Germinal center (tissue), 1 donor: Measurements from ENCODE around the gene ATN1.
A peak's percentile ranks its signal among the peaks of the same experiment; 100 is the strongest.
"Not testable (repeated sequence)": the region's sequence is repeated elsewhere in the genome, so short reads cannot be mapped to it uniquely, and the experiment has no call there.

Experiments
- DNase-seq: peaks from one replicate; pipeline ENCODE4 v3.0.0; 2012; ENCODE audit warnings: mixed read lengths, low spot score

The ATN1 gene, protein sequence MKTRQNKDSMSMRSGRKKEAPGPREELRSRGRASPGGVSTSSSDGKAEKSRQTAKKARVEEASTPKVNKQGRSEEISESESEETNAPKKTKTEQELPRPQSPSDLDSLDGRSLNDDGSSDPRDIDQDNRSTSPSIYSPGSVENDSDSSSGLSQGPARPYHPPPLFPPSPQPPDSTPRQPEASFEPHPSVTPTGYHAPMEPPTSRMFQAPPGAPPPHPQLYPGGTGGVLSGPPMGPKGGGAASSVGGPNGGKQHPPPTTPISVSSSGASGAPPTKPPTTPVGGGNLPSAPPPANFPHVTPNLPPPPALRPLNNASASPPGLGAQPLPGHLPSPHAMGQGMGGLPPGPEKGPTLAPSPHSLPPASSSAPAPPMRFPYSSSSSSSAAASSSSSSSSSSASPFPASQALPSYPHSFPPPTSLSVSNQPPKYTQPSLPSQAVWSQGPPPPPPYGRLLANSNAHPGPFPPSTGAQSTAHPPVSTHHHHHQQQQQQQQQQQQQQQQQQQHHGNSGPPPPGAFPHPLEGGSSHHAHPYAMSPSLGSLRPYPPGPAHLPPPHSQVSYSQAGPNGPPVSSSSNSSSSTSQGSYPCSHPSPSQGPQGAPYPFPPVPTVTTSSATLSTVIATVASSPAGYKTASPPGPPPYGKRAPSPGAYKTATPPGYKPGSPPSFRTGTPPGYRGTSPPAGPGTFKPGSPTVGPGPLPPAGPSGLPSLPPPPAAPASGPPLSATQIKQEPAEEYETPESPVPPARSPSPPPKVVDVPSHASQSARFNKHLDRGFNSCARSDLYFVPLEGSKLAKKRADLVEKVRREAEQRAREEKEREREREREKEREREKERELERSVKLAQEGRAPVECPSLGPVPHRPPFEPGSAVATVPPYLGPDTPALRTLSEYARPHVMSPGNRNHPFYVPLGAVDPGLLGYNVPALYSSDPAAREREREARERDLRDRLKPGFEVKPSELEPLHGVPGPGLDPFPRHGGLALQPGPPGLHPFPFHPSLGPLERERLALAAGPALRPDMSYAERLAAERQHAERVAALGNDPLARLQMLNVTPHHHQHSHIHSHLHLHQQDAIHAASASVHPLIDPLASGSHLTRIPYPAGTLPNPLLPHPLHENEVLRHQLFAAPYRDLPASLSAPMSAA (N-terminal part only)

DNA sequence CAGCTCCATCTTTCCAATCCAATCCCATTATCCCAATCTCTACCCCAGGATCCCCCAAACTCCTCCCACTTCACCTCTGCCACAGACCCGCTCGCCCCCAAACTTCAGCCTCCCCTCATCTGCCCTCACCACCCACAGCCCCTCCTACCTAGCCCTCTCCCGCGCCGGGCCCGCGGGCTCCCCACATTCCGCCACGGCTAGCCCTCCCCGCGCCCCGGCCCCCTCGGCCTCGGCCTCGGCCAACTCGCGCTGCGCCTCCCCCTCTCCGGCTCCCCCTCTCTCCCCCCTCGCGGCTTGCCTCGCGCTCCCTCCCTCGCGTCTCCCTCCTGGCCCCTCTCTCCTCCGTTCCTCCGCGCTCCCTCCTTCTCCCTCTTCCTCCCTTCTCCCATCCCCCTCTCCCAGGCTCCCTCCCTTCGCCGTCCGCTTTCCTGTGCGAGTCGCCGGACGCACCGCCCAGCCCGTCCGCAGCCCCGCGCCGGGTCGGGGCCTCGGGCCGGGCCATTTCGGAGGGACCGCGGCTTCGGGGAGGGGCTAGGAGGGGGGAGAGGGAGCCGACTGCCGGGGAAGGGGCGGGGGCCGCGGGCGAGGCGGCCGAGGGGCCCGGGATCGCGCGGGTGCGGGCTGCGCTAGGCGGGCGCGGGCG is at the start of gene ATN1:
TSS of gene ATN1 (plus strand) at position 581 of the 643 bp plus-strand sequence. CDS start 6,043 bp downstream, outside the sequence.
- DNase-seq: no peak

DNA sequence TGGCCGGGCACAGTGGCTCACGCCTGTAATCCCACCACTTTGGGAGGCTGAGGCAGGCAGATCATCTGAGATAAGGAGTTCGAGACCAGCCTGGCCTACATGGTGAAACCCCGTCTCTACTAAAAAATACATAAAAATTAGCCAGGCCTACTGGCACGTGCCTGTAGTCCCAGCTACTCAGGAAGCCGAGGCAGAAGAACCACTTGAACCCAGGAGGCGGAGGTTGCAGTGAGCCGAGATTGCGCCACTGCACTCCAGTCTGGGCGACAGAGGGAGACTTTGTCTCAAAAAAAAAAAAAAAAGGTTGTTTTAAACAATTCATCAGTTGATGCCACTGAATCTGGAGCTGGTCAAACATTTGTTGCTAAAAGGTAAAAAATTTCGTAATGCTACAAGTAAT is 47.9 kb upstream of the ATN1 start:
- not testable (repeated sequence) for DNase-seq

DNA sequence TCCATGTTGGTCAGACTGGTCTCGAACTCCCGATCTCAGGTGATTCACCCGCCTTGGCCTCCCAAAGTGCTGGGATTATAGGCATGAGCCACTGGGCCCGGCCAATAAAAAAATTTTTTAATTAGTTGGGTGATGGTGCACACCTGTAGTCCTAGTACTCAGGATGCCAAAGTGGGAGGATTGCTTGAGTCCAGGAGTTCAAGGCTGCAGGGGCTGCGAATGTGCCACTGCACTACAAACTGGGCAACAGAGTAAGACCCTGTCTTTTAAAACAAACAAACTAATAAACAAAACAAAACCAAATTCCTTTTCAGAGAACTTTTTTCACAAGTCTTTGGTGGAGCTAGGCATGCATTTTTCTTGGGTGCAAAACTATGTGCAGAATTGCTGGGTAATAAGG is 44.5 kb upstream of the ATN1 start:
- no peak for DNase-seq

DNA sequence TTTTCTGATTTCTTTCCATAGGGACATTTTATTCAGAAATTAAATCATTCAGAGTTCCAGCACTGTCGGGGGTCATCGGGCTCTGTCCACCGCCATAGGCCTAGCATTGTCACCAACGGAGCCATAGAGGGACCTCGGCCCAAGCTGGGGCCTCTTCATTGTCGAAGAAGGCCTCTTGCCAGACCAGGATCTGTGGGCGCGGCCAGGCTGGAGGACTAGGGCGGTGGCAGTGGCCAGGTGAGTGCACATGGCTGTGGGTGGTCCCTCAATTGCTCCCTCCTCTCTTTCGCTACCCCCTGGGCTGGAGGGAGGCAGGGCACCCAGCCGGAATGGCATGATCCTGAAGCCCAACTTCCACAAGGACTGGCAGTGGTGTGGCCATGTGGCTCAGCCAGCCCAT is 44.1 kb upstream of the ATN1 start:
- no peak for DNase-seq

DNA sequence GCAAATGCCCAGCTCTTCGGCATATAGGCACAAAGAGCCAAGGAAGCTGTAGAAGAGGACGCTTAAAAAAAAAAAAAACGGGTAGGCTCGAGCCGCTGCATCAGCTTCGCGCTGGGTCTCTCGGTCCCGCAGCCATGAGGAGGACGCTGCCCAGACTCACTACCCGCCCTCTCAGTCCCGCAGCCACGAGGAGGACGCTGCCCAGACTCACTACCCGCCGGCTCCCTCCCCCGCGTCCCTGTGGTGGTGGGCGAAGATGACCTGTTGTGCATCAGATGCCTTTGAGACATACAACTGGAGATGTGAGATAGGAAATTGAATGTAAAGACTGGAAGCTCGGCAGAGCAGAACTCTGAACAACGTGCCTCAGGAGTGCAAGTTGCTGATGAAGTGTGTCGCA is 43.2 kb upstream of the ATN1 start:
- no peak for DNase-seq

DNA sequence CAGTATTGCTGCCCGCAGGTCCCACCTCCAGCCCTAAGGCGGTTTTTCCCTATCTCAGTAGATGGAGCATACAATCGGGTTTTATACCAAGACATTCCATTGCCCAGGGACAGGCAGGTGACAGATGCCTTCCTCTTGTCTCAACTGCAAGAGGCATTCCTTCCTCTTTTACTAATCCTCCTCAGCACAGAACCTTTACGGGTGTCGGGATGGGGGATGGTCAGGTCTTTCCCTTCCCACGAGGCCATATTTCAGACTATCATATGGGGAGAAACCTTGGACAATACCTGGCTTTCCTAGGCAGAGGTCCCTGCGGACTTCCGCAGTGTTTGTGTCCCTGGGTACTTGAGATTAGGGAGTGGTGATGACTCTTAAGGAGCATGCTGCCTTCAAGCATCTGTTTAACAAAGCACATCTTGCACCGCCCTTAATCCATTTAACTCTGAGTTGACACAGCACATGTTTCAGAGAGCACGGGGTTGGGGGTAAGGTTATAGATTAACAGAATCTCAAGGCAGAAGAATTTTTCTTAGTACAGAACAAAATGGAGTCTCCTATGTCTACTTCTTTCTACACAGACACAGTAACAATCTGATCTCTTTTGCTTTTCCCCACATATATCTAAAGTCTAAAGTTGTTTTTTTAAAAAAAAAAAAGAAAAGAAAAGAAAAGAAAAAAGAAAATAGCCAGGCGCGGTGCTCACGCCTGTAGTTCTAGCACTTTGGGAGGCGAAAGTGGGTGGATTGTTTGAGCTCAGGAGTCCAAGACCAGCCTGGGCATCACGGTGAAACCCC is 41.4 kb upstream of the ATN1 start:
- not testable (repeated sequence) for DNase-seq

DNA sequence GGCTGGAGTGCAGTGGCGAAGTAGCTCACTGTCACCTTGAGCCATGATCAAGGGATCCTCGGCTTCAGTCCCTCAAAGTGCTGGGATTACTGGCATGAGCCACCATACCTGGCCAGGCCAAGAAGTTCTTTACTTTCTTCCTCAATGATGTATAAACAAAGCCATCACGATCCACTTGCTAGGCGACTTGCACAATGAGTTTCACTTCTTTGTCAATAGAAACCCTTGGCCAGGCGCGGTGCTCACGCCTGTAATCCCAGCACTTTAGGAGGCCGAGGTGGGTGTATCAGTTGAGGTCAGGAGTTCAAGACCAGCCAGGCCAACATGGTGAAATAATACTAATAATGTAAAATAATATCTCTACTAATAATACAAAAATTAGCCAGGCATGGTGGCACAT is 40.3 kb upstream of the ATN1 start:
- no peak for DNase-seq

DNA sequence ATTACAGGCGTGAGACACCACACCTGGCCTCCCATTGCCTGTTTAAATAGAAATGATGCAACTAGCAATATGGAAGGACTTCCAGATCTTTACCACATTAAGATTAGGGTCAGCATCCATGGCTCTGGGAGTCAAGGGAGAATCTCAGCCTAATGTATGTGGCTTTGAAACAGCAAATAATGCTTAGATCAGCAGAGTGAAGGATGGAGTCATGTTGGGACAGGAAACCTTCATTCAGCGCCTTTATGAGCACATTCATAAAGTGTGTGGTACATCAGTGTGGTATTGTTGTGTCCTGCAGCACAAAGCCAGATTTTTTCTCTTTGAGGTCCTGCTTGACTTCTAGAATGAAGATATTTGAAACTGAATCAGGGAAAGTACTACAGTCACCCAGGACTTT is 39.4 kb upstream of the ATN1 start:
- DNase-seq: no peak

DNA sequence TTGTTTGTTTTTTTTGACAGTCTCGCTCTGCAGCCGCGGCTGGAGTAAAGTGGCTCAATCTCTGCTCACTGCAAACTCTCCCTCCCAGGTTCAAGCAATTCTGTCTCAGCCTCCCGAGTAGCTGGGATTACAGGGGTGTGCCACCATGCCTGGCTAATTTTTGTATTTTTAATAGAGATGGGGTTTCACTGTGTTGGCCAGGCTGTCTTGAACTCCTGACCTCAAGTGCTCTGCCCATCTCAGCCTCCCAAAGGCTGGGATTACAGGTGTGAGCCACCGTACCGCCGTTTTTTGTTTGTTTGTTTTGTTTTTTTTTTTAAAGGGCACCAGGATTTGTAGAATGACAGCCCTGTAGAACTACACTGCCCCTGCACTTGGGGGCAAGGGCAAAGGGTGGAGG is 39.0 kb upstream of the ATN1 start:
- DNase-seq: not testable (repeated sequence)

DNA sequence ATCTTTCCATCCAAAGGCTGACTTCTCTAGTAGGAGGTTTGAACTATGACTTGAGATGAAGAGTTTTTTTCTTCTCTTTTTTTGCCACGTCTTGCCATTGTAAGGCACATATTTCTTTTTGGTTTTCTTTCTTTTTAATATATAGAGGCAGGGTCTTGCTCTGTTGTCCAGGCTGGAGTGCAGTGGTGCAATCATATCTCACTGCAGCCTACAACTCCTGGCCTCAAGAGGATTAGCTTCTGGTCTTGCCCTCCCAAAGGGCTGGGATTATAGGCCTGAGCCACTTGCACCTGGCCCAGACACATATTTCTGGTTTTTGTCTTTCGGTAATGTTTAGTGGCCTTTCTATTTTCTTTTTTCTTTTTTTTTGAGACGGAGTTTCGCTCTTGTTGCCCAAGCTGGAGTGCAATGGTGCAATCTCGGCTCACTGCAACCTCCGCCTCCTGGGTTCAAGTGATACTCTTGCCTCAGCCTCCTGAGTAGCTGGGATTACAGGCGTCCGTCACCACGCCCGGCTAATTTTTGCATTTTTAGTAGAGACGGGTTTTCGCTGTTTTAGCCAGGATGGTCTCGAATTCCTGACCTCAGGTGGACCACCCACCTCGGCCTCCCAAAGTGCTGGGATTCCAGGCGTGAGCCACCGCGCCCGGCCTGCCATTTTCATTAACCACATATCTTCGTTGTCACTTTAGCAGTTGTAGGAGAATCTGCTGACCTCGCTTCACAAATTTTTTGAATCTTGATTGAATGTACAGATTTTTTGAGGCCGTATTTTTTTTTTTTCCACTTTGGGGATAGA is 37.8 kb upstream of the ATN1 start:
- not testable (repeated sequence) for DNase-seq

DNA sequence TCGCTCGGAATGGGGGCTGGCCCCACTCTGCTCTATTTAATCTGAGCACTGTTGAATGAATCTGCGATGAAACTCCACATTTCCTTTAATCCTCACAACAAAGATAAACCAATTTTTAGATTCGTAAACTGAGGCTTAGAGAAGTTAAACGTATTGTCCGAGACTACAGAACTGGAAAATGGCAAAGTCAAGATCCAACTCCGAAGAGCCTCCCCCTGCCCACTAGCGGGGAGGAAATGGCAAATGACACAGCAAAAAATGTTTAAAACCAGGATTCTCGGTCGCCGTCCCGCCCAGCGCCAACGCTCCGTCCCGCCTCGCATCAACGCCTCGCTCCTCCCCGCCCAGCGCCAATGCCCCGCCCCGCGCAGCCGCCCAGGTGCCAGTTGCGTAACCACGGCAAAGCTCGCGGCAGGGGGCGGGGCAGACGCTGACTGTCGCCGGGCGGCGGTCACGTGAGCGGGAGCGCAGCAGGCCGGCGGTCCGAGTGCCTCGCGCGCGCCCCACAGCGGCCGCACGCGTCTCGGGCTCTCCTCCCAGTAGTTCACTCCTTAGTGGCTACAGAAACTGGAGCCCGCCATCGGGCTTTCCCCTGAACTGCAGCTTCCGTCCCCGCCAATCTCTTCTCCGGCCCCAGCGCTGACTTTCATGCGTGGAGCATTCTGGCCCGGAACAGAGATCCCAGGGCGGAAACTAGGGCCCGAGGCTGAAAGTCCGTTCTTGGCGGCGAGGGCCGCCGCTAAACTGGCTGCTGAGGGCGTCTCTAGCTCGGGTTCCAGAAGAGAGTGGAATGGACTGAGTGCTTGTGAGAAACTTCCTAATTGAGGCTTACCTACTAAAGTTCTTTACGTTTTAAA is 36.7 kb upstream of the ATN1 start:
- peak; percentile 96 for DNase-seq

DNA sequence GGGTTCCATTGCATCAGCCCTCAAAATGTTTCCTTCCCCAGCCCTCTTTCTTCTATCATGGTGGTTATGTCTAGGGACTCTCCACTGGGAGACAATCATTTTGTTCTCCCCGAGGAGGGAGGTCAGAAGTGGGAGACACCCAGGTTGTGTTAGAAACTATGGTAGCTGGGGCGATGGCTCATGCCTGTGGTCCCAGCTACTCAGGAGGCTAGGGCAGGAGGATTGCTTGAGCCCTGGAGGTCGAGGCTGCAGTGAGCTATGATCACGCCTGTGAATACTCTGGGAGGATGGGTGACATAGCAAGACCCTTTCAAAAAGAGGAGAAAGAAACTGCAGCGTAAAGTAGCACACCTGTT is 36.1 kb upstream of the ATN1 start:
- DNase-seq: no peak

DNA sequence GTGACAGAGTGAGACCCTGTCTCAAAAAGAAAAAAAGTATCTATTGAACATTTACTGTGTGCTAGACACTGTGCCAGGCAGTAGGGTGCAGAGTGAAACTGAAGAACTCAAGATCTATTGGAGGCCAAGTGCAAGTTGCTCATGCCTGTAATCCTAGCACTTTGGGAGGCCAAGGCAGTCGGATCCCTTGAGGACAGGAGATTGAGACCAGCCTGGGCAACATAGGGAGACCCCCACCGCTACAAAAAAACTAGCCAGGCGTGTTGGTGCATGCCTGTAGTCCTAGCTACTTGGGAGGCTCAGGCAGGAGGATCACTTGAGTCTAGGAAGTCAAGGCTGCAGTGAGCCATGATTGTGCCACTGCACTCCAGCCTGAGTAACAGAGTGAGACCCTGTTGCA is 35.1 kb upstream of the ATN1 start:
- DNase-seq: not testable (repeated sequence)

DNA sequence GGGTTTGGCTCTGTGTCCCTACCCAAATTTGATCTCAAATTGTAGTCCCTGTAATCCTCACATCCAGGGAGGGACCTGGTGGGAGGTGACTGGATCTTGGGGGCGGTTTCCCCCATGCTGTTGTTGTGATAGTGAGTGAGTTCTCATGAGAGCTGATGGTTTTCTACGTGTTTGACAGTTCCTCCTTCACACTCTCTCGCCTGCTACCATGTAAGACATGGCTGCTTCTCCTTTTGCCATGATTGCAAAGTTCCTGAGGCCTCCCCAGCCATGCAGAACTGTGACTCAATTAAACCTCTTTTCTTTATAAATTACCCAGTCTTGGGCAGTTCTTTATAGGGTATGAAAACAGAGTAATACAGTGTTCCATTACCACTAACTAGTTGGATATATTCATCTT is 33.4 kb upstream of the ATN1 start:
- no peak for DNase-seq

DNA sequence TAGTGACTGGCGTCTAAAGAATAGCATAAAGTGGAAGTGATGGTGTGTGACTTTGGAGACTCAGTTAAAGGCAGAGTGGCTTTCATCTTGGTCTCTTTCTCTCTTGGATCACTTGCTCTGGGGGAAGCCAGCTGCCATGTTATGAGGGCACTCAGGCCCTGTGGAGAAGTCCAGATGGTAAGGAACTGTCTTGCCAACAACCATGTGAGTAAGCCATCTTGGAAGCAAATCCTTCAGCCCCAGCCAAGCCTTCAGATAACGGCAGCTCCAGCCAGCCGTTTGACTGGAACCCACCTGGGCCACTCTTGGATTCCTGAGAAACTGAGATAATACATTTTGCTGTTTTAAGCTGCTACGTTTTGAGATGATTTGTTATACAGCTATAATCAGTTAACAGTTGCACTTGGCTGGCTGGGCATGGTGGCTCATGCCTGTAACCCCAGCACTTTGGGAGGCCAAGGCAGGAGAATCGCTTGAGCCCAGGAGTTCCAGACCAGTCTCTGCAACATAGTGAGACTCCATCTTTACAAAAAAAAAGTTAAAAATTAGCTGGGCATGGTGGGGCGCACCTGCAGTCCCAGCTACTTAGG is 30.8 kb upstream of the ATN1 start:
- DNase-seq: no peak

DNA sequence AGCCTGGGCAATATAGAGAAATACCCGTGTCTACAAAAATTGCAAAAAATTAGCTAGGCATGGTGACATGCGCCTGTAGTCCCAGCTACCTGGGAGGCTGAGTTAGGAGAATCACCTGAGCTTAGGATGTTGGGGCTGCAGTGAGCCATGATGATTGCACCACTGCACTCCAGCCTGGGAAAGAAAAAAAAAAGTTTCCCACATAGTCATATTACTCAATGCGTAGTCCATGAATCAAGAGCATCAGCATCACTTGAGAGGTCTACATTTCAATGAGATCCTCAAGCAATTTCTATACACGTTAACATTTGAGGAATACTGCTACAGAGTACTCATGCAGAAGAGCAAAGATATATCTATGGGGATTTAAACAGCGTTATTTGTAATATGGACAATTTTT is 28.3 kb upstream of the ATN1 start:
- DNase-seq: no peak

DNA sequence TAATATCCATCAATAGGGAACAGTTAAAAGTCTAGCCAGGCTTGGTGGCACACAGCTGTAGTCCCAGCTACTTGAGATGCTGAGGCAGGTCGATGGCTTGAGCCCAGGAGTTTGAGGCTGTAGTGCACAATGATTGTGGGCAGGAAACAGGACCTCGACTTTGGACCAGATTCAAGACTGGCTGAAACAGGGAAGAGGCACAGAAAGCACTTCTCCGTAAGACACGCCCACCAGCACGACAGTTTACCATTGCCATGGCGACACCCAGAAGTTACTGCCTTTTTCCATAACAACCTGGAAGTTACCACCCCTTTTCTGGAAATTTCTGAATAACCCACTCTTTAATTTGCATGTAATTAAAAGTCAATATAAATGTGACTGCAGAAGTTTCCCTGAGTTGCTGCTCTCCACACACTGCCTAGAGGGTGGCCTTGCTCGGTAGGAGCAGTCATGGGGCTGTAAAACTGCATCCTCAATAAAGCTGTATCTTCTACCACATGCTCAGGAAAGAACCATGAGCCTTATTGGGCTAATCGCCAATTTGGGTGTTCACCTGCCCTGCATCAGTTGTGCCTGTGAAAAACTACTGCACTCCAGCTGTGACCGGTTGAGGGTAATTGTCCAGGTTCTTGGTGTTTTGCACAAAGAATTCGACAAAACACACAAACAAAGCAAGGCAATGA is 27.8 kb upstream of the ATN1 start:
- no peak for DNase-seq

DNA sequence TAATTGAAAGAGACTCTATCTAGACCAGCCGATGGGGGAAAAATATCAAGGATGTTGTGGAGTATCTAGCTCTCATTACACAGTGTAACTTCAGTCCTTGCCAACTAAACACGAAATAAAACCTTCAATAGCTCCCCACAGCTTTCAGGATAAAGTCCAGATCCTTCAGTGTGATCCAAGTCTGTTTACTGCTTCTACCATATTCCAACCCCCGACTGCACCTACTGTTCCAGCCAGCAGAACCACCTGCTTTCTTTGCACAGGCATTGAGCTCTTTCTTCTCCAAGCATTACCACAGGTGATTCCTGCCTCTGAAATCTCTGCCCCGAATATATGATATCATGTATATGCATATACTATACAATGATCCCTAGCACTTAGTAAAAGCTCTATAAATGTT is 25.3 kb upstream of the ATN1 start:
- no peak for DNase-seq

DNA sequence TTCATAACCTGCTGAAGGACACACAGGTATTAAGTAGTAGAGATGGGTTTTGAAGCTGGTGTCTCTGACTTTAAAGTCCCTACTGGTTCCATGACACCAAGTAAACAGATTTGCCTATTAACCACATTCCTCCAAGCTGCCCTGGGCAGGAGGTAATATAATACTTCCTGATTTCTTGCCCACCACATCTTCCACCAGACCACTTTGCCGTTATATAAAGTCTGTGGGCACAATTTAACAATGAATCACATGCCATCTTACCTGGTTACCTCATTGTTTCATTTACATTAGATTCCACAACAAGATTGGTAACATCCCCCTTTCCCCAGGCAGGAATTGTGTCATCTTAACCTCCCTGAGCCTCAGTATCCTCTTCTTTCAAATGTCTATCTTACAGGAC is 24.0 kb upstream of the ATN1 start:
- DNase-seq: no peak
